IPS DF 19.7 (cell line): ENCODE data around the gene VWCE.
"Not testable (repeated sequence)": the region's sequence is repeated elsewhere in the genome, so short reads cannot be mapped to it uniquely, and the experiment has no call there.

Experiments used
- DNase-seq: peaks from one replicate; pipeline ENCODE4 v3.0.0-alpha.2; 2013; ENCODE audit warnings: low read depth, low spot score

The VWCE gene

DNA sequence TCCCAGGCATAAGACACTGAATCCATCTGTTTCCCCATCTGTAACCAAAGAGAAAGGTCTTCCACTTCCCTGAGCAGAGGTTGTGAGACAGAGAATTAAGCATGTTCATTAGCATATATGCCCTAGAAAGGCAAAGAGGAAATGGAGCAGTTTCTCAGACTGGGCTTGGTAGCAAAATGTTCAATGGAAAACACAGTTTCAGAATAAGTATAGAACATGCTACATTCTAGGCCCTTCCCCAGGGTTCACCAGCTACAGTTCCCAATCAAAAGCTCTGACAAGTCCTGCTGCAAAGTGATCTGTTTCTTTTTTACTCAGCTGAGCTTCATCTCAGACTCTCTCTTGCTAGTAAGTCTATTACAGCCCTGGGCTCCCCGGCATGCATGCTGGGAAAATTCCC, 42.8 kb downstream of the VWCE start:
- DNase-seq = not testable (repeated sequence)

DNA sequence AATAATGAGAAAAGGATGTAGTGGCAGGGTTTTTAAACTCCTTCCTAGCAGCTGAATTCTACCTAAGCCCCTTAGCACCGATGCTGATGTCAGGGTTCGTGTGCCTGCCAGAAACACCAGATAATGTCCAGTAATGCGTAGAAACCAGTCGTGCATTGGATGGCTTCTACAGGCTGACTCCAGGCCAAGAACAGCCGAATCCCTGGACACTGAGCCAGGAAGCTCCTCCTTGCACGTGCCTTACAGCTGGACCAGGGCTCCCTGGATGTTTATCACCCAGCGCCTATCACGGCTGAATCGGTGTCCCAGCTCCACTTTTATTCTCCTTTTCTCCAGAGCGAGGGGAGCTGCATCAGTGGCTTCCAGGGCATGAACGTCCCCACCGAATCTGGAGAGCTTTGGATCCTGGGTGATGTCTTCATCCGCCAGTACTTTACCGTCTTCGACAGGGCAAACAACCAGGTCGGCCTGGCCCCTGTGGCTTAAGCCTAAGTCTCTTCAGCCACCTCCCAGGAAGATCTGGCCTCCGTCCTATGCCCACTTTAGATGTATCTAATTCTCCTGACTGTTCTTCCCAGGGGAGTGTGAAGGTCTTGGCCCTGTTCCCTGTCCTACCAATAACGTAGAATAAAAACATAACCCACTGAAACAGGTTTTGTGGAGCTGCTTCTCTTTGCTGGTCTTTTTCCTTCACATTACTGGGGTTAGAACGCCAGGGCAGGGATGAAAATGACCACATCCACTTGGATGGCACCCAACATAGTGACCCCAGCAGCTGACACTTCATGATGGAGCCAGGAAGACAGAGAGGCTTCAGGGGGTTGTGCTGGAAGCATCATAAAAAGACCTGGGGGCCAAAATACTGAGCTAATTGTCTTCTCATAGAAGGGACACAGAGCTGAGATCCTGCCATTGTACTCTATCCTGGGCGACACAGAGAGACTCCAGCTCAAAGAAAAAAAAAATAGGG, 44.0 kb downstream of the VWCE start:
- not testable (repeated sequence) for DNase-seq

DNA sequence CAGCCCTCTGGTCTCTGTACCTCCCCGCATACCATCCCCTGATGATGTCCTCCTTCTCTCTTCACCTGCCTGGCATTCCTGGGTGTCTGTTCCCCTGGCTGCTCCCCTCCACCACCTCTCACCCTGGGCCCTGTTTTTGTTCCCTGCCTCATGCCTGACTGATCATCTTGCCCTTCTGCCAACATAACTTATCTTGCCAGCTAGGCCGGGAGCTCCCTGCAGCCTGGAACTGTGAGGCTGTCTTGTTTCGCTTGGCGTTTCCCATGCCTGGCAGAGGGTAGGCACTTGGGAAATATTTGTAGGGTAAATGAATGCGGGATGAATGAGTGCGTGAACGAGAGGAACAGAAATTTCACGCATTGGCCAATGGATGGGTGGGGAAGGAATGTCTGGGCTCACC, 45.9 kb downstream of the VWCE start:
- not testable (repeated sequence) for DNase-seq

DNA sequence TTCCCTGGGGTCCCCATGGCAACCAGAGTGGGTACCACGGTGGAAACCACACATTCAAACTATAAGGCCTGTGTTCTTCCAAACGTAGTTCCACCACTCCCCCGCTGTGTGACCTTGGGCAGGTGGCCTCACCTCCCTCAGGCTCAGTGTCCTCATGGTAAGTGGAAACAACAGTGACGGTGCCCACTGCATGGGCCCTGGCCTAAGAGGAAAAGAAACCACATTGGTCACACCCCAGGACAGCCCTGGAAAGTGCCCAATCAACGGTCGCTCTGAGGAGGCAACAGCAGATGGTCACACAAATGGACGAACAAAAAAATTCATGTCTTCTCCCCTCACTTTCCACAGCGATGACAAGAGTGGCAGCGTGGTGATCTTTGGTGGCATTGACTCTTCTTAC, 47.0 kb downstream of the VWCE start:
- not testable (repeated sequence) for DNase-seq

DNA sequence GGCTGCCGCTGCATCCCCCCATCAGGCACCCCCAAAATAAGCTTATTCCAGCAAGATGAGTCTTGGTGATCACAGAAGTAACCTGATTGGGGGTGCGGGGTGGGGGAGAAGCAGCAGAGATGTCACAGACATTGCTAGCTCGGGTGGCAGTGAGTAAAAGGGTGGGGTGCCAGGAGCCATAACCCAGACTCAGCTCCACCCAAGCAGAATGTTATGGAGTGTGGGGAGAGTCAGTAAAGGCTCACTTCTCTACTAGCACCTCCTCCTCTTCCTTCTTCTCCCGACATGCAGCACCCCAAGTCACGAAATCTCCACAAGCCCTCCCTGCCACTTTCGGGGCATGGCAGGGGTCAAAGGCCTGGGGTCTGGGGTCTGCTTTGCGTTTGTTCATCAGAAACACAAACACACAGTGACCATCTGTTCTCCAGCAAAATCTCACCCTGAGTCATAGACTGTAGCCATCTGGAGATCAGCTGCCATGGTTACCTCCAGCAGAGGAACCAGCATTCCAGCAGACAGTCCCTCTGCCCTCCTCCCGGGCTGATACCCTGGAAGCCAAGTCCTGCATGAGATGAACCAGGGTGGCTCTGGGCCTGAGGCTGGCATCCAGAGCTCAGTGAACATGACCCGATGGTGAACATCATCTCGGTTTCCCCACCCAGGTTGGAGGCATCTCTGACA, 49.7 kb downstream of the VWCE start:
- not testable (repeated sequence) for DNase-seq

DNA sequence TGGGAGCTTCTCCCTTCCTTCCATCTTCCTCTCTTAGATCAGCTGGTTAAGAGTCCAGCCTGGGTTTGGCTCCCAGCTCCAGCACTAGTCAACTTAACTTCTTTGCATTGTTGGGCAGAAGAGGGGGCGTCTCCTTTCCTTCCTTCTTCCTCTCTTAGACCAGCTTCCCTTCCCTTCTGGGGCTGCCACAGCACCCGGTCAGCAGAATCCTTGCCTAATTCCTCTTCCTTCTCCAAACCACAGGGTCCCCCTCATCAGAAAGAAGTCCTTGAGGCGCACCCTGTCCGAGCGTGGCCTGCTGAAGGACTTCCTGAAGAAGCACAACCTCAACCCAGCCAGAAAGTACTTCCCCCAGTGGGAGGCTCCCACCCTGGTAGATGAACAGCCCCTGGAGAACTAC, 53.6 kb downstream of the VWCE start:
- not testable (repeated sequence) for DNase-seq

DNA sequence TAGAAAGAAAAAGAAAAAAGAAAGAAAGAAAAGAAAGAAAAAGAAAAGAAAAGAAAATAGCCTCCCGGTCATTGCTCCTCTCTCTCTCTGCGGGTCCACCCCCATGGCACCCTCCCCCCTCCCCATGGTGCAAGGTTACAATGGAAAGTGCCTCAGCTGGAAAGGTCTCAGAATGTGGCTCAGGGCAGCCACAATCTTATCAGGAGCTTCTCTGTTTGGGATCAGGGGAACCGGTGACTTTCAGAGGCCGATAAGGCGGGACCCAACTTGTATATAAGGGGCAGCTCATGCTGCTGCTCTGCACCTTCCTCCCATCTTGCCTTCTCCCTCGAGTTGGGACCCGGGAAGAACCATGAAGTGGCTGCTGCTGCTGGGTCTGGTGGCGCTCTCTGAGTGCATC, 54.2 kb downstream of the VWCE start, which contains the start of gene PGA5:
PGA5 (plus strand) TSS at position 301 of the 400 bp plus-strand sequence; CDS start at position 353, 52 bp downstream.
- DNase-seq = not testable (repeated sequence)

DNA sequence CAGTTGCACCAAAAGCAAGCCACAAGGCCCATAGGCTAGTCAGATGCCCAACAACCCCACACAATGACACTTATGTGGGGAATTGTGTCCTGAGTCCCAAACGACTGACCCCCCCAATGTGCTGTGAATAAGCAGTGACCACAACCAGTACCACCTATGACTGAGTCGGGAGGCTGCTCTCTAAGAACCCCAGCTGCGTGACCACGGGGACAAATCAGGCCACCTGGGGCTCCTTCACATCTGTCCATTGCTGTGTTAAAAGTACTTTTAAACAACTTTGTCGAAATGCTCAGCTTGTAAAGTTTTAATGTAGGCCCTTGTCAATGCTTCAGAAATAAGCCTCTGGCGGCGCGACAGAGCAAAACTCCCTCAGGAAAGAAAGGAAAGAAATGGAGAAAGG, 54.8 kb downstream of the VWCE start:
- not testable (repeated sequence) for DNase-seq

DNA sequence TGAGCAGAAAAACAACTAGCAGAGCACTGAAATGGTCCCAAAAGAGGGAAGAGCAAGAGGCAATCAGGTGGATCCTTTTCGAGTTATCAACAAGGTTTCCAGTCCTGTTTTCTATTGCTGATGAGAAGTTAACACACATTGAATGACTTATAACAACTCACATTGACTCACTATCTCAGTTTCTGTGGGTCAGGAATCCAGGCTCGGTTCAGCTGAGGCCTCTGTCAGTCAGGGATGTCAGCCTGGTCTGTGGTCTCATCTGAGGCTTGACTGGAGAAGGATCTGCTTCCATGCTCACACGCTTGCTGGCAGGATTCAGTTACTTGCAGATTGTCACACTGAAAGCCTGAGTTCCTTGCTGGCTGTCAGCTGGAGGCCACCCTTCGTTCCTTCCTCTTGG, 58.0 kb downstream of the VWCE start:
- not testable (repeated sequence) for DNase-seq

DNA sequence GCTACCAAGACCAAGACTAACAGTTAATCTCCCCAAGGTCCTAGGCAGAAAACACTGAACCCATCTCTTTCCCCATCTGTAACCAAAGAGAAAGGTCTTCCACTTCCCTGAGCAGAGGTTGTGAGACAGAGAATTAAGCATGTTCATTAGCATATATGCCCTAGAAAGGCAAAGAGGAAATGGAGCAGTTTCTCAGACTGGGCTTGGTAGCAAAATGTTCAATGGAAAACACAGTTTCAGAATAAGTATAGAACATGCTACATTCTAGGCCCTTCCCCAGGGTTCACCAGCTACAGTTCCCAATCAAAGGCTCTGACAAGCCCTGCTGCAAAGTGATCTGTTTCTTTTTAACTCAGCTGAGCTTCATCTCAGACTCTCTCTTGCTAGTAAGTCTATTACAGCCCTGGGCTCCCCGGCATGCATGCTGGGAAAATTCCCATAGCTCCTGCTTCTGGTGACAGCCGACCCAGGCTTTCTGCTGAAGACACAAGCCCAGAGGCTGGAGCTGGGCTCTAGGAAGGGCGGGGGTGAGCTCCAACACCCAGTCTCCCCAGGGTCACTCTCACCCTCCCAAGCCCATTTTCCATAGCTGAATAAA, 62.5 kb downstream of the VWCE start:
- DNase-seq = not testable (repeated sequence)

DNA sequence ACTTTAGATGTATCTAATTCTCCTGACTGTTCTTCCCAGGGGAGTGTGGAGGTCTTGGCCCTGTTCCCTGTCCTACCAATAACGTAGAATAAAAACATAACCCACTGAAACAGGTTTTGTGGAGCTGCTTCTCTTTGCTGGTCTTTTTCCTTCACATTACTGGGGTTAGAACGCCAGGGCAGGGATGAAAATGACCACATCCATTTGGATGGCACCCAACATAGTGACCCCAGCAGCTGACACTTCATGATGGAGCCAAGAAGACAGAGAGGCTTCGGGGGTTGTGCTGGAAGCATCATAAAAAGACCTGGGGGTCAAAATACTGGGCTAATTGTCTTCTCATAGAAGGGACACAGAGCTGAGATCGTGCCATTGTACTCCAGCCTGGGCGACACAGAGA, 63.5 kb downstream of the VWCE start:
- DNase-seq = not testable (repeated sequence)

DNA sequence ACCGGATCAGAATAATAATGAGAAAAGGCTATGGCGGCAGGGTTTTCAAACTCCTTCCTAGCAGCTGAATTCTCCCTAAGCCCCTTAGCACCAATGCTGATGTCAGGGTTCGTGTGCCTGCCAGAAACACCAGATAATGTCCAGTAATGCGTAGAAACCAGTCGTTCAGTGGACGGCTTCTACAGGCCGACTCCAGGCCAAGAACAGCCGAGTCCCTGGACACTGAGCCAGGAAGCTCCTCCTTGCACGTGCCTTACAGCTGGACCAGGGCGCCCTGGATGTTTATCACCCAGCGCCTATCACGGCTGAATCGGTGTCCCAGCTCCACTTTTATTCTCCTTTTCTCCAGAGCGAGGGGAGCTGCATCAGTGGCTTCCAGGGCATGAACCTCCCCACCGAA, 64.1 kb downstream of the VWCE start:
- not testable (repeated sequence) for DNase-seq

DNA sequence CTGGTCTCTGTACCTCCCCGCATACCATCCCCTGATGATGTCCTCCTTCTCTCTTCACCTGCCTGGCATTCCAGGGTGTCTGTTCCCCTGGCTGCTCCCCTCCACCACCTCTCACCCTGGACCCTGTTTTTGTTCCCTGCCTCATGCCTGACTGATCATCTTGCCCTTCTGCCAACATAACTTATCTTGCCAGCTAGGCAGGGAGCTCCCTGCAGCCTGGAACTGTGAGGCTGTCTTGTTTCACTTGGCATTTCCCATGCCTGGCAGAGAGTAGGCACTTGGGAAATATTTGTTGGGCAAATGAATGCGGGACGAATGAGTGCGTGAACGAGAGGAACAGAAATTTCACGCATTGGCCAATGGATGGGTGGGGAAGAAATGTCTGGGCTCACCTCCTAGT, 65.7 kb downstream of the VWCE start:
- DNase-seq = not testable (repeated sequence)

DNA sequence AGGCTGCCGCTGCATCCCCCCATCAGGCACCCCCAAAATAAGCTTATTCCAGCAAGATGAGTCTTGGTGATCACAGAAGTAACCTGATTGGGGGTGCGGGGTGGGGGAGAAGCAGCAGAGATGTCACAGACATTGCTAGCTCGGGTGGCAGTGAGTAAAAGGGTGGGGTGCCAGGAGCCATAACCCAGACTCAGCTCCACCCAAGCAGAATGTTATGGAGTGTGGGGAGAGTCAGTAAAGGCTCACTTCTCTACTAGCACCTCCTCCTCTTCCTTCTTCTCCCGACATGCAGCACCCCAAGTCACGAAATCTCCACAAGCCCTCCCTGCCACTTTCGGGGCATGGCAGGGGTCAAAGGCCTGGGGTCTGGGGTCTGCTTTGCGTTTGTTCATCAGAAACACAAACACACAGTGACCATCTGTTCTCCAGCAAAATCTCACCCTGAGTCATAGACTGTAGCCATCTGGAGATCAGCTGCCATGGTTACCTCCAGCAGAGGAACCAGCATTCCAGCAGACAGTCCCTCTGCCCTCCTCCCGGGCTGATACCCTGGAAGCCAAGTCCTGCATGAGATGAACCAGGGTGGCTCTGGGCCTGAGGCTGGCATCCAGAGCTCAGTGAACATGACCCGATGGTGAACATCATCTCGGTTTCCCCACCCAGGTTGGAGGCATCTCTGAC, 68.5 kb downstream of the VWCE start:
- DNase-seq = not testable (repeated sequence)

DNA sequence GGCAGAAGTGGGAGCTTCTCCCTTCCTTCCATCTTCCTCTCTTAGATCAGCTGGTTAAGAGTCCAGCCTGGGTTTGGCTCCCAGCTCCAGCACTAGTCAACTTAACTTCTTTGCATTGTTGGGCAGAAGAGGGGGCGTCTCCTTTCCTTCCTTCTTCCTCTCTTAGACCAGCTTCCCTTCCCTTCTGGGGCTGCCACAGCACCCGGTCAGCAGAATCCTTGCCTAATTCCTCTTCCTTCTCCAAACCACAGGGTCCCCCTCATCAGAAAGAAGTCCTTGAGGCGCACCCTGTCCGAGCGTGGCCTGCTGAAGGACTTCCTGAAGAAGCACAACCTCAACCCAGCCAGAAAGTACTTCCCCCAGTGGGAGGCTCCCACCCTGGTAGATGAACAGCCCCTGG, 72.4 kb downstream of the VWCE start:
- not testable (repeated sequence) for DNase-seq

DNA sequence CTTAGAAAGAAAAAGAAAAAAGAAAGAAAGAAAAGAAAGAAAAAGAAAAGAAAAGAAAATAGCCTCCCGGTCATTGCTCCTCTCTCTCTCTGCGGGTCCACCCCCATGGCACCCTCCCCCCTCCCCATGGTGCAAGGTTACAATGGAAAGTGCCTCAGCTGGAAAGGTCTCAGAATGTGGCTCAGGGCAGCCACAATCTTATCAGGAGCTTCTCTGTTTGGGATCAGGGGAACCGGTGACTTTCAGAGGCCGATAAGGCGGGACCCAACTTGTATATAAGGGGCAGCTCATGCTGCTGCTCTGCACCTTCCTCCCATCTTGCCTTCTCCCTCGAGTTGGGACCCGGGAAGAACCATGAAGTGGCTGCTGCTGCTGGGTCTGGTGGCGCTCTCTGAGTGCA, 73.1 kb downstream of the VWCE start, which contains the start of gene PGA4:
PGA4 (plus strand) TSS at position 301 of the 400 bp plus-strand sequence; CDS start at position 355, 54 bp downstream.
- DNase-seq = not testable (repeated sequence)

DNA sequence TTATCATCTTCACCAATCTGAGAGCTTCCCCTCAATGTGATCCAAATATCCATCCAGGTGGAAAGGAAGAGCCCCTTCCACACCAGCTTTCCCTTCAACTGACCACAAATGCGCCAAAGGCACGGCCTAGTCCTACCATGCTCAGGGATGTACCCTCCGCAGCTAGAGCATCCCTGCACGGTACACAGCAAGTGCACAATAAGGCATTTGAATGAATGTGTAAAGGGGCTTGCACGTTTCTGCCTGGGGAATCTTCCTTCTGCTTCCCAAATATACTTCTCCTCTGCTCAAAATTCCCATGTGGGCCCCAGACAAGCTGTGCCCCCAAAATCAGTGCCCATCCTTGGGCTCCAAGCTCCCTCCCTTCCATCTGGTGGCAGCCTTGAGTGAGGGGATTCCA, 76.1 kb downstream of the VWCE start:
- not testable (repeated sequence) for DNase-seq

DNA sequence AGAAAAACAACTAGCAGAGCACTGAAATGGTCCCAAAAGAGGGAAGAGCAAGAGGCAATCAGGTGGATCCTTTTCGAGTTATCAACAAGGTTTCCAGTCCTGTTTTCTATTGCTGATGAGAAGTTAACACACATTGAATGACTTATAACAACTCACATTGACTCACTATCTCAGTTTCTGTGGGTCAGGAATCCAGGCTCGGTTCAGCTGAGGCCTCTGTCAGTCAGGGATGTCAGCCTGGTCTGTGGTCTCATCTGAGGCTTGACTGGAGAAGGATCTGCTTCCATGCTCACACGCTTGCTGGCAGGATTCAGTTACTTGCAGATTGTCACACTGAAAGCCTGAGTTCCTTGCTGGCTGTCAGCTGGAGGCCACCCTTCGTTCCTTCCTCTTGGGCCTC, 76.8 kb downstream of the VWCE start:
- not testable (repeated sequence) for DNase-seq

DNA sequence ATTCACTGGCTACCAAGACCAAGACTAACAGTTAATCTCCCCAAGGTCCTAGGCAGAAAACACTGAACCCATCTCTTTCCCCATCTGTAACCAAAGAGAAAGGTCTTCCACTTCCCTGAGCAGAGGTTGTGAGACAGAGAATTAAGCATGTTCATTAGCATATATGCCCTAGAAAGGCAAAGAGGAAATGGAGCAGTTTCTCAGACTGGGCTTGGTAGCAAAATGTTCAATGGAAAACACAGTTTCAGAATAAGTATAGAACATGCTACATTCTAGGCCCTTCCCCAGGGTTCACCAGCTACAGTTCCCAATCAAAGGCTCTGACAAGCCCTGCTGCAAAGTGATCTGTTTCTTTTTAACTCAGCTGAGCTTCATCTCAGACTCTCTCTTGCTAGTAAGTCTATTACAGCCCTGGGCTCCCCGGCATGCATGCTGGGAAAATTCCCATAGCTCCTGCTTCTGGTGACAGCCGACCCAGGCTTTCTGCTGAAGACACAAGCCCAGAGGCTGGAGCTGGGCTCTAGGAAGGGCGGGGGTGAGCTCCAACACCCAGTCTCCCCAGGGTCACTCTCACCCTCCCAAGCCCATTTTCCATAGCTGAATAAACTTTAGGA, 81.3 kb downstream of the VWCE start:
- DNase-seq = not testable (repeated sequence)

DNA sequence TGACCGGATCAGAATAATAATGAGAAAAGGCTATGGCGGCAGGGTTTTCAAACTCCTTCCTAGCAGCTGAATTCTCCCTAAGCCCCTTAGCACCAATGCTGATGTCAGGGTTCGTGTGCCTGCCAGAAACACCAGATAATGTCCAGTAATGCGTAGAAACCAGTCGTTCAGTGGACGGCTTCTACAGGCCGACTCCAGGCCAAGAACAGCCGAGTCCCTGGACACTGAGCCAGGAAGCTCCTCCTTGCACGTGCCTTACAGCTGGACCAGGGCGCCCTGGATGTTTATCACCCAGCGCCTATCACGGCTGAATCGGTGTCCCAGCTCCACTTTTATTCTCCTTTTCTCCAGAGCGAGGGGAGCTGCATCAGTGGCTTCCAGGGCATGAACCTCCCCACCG, 82.9 kb downstream of the VWCE start:
- DNase-seq = not testable (repeated sequence)
